Left kidney (tissue), 2 donors: ENCODE results near the gene HOXD3. TPM values are rescaled to one million over a fixed set of nuclear protein-coding genes. Genes with fewer than 3 reads are reported as not detected.

ENCODE experiments used
- DNase-seq: peaks from one replicate; pipeline ENCODE4 v3.0.0-alpha.2; 2013
- polyA plus RNA-seq: library from polyadenylated mRNA; unstranded; fragments of 120-200 nt; gene quantifications from one replicate; pipeline ENCODE4 v1.2.1, GENCODE V29; 2013; ENCODE audit not compliant: insufficient read length

Gene HOXD3
- polyA plus RNA-seq, 1 donor = 26.1 TPM

DNA sequence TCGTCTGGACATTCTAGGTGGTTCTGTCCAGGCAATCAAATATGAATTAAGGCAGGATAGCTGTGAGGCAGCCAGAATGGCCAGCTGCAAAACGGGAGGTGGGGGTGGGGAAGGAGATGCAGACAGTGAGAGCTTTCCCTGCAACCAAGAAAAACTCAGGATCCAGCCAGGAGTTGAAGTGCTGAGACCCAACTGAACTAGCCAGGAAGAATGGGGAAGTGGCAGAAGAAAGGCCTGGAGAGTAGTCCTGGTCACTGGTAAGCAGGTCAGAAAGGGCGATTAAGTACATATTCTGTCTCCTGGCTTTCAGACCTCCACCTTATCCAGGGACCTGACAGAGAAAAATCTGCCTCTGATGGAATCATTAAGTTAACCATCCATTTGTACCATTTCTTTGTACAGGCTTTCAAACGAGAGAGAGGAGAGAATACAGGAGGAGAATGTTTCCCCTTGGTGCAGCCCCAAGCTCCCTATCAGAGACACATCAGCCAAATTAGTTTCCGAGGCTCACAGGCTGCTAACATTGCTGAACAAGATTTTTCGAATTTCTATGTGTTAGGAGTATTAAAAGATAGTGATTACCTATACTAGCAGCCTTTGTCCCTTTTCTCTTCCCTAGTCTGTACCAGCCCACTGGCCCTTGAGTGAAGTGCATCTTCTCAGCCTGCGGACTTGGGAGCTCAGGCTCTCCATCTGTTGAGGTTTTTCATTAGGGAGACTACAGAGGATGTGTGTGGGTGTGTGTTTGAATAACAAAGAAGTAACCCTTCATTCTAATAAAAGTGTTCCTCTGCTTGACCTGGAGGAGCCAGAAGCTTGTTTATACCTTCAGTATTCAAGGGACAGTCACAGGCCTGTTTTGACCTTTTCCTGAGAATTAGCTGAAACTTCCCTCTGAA, 18.9 kb downstream of the HOXD3 start:
- peak; percentile 26 for DNase-seq

DNA sequence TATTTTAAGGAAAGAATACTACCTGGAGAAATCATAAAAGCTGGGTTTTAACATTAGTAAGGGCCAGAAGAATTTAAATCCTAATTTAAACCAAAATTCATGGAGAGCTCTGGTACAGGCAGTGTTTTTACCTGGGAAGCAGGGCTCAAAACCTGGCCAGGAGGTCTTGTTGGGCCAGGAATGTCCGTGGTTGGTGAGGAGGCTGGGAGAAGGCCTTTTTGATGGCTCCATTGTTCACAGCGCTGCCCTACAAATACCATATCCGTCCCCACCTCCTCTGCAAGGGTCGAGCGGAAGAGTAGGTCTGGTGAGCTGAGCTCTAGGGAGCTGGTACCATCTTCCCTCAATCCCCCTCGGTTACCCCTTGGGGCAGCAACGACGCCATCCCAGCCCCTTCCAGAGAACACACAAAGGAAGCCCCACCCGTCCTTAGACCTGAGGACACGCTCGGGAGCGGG, 20.5 kb downstream of the HOXD3 start:
- no peak for DNase-seq

DNA sequence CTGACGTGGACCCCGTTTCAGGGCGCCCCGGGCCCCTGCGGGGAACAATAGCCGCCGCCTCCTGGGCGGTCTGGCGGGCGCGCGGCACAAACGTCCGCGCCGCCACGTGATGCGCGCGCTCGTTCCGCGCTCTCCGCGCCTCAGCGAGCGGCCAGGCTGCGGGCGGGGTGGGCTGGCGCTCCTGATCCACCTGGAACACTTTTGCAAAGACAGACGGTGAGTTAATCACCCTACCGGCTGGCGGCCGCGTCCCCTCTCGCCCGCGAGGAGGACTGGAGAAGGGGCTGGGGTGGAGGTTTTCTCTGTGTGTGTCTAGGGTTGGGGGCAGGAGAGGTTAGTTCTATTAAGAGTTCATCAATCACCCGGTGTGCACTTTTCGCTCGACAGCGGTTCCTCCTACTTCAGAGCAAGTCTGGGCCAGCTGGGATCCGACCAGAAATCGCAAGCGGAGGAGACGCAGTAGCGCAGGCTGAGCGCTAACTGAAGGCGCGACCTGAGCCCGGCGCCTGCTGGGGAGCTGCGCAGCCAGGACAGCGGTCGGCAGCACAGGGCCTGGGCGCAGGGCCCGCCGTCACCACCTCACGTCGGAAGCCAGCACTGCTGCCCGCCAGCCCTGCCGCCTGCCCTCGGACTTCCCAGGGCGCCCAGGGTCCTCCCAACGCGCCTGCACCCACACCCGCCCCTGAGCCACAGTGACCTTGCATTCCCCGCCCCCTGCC, 21.1 kb downstream of the HOXD3 start:
- peak; percentile 62 for DNase-seq

DNA sequence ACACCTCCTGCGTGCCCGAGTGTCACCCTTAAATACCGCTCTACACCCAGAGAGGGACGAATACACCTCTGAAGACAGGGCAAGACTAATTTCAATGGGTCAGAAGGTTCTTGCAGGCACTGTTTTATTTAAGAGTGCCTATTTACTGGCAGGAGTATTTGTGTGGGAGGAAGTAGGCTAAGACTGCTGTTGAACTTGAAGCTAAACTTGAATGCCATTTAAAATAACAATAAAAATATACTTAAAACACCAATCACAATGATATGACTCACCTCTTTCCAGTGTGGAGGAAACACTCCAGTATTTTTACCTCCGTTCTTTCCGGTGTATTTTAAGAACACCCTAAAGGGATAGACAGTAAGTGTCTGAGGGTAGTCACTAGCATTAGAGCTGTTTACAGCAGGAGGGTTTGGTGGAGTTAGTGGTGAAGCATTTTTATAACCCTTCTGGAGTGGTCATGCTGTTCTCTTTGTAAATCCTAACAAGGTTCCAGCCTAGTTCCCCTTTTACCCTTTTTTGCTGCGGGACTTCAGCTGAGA, 21.7 kb downstream of the HOXD3 start:
- no peak for DNase-seq

DNA sequence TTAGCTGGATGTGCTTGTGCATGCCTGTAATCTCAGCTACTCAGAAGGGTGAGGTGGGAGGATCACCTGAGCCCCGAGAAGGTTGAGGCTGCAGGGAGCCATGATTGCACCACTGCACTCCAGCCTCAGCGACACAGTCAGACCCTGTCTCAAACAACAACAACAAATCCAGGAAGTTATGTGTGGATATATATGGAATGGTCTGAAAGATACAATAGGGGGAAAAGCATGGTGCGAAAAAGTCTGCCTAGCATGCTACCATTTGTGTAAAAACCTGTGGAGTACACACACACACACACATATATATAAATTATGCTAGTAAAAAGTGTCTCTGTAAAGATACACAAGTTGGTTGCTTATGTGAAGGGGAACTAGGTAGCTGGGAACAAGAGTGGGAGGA, 24.4 kb downstream of the HOXD3 start:
- no peak for DNase-seq

DNA sequence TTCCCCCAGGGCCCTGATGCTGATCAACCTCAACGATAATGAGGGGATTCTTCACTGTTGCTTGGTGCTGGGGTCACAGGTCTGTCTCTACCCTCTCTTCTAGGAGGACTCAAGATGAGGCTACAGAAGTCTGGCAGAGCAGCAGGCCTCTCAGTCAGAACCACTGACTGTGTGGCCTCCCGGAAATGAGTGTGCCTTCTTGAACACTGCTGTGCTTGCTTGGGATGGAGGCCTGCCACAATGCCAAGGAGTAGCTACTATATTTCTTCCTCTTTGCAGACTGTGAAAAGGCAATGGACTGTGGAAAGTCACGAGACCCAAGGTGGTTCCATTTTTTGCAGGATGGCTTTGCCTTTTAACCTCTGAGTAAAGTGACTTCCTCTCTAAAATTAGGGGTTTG, 25.6 kb downstream of the HOXD3 start:
- DNase-seq = no peak

DNA sequence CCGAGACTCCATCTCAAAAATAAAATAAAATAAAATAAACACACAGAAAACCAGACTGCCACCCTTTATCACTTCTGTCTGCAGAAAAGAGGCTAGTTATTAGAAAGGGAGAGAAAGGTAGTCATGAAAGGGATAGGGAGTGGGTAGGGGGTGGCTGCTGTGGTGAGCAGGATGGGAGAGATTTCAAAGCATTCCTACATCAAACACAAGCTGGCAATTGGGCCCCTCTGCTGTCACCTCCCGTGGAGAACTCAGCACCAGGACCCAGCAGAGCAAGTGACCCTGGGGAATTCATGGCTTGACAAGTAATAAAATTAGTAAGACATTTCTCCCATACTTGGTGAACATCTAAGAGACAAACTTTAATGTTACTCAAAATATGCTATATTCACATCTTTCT, 27.6 kb downstream of the HOXD3 start:
- no peak for DNase-seq

DNA sequence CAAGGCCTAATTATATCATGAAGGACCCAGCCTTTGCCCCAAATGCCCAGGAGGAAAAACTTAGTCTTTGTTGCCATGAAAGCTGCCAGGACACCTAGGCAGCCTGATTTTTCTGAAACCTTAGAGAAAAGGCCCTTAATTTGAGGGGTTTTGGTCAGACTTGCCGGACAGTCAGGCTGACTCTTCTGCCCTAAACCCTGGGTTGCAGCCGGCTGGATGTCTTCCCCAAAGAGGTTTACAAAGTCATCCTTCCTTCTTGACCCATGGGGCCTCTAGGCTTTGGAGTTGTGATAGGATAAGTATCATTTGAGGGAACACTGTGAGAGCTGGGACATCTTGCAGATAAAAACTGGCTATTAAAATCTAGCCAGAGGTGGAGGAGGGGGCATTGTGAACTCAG, 28.9 kb downstream of the HOXD3 start:
- no peak for DNase-seq

DNA sequence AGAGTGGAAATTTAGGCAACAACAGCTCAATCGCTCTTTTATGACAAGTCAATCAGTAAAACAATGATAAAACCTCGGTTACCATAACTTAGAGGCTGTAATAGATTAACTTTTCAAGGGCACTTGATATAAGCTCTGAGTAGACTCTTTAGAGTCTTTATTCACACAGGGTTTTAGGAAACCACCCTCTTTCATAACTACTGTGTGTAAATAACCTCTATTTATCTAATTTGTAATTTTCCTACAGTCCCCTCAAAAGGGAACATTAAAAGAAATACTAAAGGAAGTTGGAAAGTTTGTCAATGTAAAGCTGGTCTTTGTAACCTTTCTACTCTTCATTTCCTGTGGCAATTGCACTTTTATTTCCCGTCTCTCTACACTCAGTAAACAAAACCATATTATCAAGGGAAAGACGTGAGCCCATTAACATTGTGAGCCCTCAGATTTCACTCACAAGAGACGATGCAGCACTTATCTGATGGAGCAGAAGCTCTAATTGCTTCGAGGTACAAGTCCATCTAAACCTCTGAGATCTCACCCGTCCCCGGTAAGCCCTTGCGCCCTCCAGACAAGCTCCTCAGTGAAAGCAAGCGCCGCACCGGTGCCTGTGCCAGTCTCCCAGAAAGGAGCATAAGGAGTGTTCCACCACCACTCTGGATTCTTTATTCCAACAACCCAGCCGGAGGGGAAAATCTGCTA, 30.2 kb downstream of the HOXD3 start:
- peak; percentile 46 for DNase-seq

DNA sequence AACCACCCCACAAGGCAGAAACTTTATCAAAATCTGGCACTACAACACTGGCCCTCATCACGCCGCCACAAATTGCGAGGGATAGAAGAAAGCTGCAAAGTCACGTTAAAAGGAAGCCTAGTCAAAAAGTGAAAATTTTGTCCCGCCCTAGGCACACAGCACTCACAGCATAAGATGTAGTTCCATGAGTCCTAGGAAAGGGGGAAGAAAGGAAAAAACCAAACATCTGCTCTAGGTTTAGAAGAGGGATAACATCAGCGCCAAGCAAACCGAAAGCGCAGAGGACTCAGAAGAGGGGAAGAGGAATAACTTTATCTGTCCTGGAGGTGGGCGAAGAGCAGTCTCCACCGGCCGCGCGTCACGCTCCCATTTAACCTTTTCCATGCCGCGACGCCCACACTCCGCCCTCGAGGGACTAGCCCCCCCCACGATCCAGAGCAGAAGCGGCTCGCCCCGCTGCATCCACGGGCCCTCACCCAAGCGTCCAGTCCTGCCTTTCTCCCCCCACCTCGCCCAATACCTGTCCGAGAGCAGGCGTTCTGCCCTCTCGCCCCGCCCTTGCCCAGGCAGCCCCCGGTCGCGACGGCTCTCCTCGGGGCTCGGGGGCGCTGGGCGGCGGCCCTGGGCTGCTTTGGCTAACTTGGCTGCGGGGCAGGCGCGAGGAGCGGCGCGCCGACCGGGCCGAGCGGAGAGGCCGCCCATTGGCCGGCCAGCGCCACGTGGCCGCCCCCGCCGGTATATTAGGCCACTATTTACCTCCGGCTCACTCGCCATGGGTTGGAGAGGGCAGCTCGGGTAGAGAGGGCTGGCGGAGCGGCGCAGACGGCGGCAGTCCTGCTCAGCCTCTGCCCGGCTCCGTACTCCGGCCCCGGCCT, 31.0 kb downstream of the HOXD3 start, which contains the start of gene HOXD1:
TSS of gene HOXD1 (plus strand) at position 770 of the 875 bp plus-strand sequence. CDS start 134 bp downstream, outside the sequence.
- DNase-seq = peak; percentile 68

DNA sequence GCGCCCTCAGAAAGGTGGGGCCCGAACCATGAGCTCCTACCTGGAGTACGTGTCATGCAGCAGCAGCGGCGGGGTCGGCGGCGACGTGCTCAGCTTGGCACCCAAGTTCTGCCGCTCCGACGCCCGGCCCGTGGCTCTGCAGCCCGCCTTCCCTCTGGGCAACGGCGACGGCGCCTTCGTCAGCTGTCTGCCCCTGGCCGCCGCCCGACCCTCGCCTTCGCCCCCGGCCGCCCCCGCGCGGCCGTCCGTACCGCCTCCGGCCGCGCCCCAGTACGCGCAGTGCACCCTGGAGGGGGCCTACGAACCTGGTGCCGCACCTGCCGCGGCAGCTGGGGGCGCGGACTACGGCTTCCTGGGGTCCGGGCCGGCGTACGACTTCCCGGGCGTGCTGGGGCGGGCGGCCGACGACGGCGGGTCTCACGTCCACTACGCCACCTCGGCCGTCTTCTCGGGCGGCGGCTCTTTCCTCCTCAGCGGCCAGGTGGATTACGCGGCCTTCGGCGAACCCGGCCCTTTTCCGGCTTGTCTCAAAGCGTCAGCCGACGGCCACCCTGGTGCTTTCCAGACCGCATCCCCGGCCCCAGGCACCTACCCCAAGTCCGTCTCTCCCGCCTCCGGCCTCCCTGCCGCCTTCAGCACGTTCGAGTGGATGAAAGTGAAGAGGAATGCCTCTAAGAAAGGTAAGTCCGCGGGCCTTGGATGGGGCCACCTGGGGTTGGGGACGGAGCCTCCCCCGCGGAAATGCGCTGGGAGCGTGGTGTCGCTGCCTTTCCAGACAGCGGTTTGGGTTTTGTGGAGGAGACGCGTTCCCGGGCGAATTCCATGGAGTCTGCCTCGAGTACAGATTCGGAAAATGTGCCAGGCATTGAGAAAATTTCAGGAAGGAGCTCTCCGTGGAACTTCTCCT, 31.9 kb downstream of the HOXD3 start:
- no peak for DNase-seq

DNA sequence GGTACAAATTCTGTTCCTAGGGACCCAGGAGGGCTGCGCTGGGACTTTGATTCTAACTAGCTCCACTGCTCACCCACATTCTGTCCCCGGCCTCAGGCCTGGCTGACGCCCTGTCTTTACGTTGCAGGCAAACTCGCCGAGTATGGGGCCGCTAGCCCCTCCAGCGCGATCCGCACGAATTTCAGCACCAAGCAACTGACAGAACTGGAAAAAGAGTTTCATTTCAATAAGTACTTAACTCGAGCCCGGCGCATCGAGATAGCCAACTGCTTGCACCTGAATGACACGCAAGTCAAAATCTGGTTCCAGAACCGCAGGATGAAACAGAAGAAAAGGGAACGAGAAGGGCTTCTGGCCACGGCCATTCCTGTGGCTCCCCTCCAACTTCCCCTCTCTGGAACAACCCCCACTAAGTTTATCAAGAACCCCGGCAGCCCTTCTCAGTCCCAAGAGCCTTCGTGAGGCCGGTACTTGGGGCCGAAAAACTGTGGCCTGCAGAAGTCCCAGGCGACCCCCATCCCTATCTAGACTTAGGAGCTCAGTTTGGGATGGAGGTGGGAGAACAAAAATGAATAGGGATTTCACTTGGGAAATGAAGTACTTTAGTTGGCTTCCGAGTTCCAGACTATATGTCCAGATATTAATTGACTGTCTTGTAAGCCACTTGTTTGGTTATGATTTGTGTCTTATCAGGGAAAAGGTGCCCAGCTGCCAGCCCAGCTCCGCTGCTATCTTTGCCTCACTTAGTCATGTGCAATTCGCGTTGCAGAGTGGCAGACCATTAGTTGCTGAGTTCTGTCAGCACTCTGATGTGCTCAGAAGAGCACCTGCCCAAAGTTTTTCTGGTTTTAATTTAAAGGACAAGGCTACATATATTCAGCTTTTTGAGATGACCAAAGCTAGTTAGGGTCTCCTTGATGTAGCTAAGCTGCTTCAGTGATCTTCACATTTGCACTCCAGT, 32.9 kb downstream of the HOXD3 start:
- DNase-seq = no peak

DNA sequence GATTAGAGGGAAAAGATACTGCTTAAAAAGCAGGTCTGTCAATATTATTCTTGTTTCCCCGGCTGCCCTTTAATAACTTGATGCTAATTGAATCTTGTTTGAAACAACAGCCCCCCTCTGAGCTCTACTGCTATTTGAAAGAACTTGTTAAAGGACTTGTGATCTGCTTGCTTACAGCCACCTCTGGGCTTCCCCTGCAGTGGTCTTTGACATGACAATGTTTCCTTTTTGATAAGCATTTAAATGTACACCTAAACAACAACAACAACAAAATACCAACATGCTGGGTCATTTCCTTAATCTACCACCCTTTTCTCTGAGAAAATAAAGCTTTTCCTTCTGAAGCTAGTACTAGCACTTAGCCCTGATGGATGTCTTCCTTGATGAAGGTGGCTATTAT, 35.2 kb downstream of the HOXD3 start:
- no peak for DNase-seq

DNA sequence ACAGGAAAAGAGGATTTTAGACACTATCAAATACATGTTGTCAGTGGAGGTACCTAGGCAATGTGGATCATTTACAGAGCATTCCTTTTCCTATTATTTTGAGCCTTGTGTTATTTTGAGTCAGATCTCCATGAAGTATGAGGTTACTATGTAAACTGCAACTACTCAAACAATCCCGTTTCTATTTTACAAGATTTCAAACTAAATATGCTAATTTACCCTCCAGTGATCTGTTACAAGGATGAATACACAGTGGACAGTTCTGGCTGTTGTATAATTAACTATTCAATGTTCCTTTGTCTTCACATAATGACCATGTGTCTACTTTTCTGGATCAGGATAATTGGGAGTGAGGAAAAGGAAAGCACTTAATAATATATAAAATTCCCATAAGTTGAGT, 35.9 kb downstream of the HOXD3 start:
- DNase-seq = no peak

DNA sequence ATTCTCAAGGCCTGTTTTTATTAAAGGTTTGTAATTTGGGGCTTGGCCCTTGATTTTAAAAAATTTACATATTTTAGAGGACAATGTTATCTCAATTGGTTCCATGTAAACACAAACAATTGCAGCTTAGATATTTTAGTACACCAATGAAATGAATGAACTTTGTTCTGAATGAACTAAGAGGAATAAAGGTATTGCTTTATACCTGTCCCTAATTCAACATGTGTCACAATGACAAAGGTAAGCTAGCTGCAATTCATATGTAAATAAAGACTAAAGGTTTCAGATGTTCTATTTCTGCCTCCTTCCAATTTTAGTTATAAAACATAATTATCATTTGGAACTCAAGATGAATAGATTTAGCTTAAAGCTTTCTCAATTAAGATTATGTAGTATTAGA, 42.8 kb downstream of the HOXD3 start:
- no peak for DNase-seq

DNA sequence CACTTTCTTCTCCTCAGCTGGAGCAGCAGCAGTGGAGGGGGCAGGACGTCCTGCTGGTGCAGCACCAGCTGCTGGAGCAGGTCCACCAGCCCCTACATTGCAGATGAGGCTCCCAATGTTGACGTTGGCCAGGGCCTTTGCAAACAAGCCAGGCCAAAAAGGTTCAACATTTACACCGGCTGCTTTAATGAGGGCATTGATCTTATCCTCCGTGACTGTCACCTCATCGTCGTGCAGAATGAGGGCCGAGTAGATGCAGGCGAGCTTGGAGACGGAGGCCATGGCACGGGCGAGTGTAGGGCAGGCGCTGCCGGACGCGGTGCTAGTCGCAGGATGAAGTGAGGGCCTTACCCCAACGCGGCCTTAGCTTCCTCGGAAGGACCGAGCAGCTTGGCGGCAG, 43.9 kb downstream of the HOXD3 start:
- no peak for DNase-seq

DNA sequence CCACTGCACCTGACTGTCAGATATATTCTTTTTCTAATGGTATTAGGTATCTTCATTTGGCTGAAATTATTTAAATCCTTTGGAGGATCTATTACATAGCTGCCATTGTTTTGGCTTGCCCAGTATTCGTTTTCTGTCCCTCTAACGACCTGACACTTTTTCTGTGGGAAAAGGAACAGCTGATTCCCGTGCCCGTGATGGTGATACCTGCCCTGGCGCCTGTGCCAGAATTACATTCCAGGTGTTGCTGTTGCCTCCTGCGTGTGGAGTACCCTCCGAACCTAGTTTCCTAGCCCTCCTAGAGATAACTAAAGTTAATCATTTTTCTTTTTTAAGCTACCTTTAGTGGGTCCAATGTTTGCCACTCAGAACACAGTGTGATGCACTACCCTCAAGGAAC, 45.4 kb downstream of the HOXD3 start:
- DNase-seq = no peak

DNA sequence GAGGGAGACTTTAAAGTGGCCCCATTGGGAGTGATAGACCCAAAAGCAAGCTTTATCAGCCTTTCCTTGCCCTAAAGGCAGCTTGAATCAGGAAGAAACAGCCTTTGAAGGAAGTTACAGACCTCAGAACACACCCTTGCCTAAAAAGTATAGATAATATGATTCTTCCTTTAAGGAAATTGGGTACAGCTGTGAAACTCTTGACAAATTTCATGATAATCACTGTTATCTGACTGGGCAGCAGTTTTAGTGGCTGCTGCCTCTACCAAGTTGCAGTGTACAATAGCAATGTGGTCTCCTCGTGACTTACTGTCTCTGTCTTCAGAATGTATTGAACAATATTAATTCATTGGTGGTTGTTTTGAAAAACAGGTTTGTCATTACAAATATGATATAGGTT, 48.0 kb downstream of the HOXD3 start:
- no peak for DNase-seq

DNA sequence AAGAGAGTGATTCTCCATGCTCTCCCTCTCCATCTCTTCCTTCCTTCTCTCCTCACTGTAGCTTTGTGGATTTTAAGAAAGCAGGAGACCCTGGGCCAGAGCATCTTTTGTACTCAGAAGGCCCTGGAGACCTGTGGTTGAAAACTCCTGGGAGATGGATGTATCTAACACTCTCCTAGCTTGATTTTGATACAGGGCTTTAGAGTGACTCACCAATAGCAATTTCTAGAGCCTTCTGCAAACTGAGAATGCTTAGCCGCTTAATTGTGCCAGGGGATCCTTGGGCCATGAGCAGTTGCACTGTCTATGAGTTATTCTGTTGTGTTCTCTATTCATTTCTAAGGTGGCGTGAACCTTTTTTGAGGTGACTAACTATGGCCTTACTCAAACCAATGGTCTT, 49.0 kb downstream of the HOXD3 start:
- DNase-seq = no peak
